ENCODE results near the gene KAT2A. TPM values are rescaled to one million over a fixed set of nuclear protein-coding genes. Genes with fewer than 3 reads are reported as not detected.
A peak's percentile ranks its signal among the peaks of the same experiment; 100 is the strongest.

The KAT2A gene
- total and polyA plus RNA-seq, 11 donors, result 6.9 to 33.0 (median 15.3) TPM

GRCh38 chr17:42071810-42072209, 49.4 kb downstream of the KAT2A start:
- Histone ChIP-seq H3K36me3 (no peaks in the 10 kb centered on the region), H3K4me1 (peaks cover 0 to 12% (median 6%) of the 10 kb centered on the region in 12 donors), H3K27me3 (peaks cover 0 to 36% (median 21%) of the 10 kb centered on the region in 9 donors), H3K4me3 (peak overlapping the region in 5 of 12 donors; percentile 22 to 51 (median 39)), H3K9me3 (no peaks in the 10 kb centered on the region), H3K27ac (no peak overlapping the region)
- TF ChIP-seq CTCF (IDR thresholded peaks at IDR 0.05) (no peak), POLR2A (IDR thresholded peaks at IDR 0.05) (no peak)
- DNase-seq, result no peak
- no peak for ATAC-seq
- intact Hi-C loops (cut with DNase I), result no loop called here
- 22 to 33% (median 27%) methylated on average over 3 of the region's 3 CpGs for WGBS, 4 donors

GRCh38 chr17:42068979-42069378, 52.2 kb downstream of the KAT2A start:
- intact Hi-C loops (cut with DNase I), result loop anchor here (5.0 to 10.0 kb wide), 7 partner anchors 33 to 116 kb away; partner anchors contain the start of genes DHX58 (in 2 of the 10), CNP (in 1 of the 10), HCRT (in 1 of the 10) and KCNH4 (in 1 of the 10)
- H3K27ac ChIP-seq, result no peak overlapping the region
- H3K27me3 ChIP-seq, result peaks cover 0 to 35% (median 21%) of the 10 kb centered on the region in 9 donors
- no peaks in the 10 kb centered on the region for H3K36me3 ChIP-seq
- no peak for DNase-seq
- H3K9me3 ChIP-seq, result no peaks in the 10 kb centered on the region
- peaks cover 0 to 14% (median 6%) of the 10 kb centered on the region in 12 donors for H3K4me1 ChIP-seq
- H3K4me3 ChIP-seq, result no peak overlapping the region
- TF ChIP-seq CTCF (IDR thresholded peaks at IDR 0.05), result no peak
- TF ChIP-seq POLR2A (IDR thresholded peaks at IDR 0.05), result no peak
- 82 to 96% (median 86%) methylated on average over 2 to 3 of the region's 3 CpGs for WGBS, 4 donors
- no peak for ATAC-seq

- peaks cover 0 to 19% (median 7%) of the 10 kb centered on the region in 12 donors for H3K4me1 ChIP-seq
- H3K9me3 ChIP-seq, result no peaks in the 10 kb centered on the region
- no peak for TF ChIP-seq POLR2A (IDR thresholded peaks at IDR 0.05)
- TF ChIP-seq CTCF (IDR thresholded peaks at IDR 0.05), result peak; percentile 75 to 94 (median 87)
- intact Hi-C loops (cut with DNase I), result loop anchor here (2.0 to 10.0 kb wide), 9 partner anchors 35 to 117 kb away; partner anchors contain the start of genes DHX58 (in 2 of the 10), CNP (in 1 of the 10), HCRT (in 1 of the 10) and KCNH4 (in 1 of the 10)
- no peaks in the 10 kb centered on the region for H3K36me3 ChIP-seq
- no peak overlapping the region for H3K4me3 ChIP-seq
- H3K27me3 ChIP-seq, result peaks cover 0 to 22% (median 13%) of the 10 kb centered on the region in 9 donors
- WGBS, 4 donors, result 50 to 67% (median 52%) methylated on average over 8 to 12 of the region's 12 CpGs
- DNase-seq, result peak; percentile 28 to 73 (median 51)
- no peak overlapping the region for H3K27ac ChIP-seq
- peak in 2 of 4 donors; percentile 40 to 46 for ATAC-seq
Observed at GRCh38 chr17:42067371-42068091, 53.6 kb downstream of the KAT2A start.

GRCh38 chr17:42065201-42065600, 56.0 kb downstream of the KAT2A start:
- ATAC-seq, result no peak
- intact Hi-C loops (cut with DNase I), result loop anchor here (5.0 to 10.0 kb wide), 7 partner anchors 37 to 120 kb away; partner anchors contain the start of genes DHX58 (in 2 of the 10), CNP (in 1 of the 10), HCRT (in 1 of the 10) and KCNH4 (in 1 of the 10)
- no peak for TF ChIP-seq CTCF (IDR thresholded peaks at IDR 0.05)
- TF ChIP-seq POLR2A (IDR thresholded peaks at IDR 0.05), result no peak

More at GRCh38 chr17:42065201-42065600, 56.0 kb downstream of the KAT2A start:
- 77 to 90% (median 84%) methylated on average over 2 of the region's 2 CpGs for WGBS, 4 donors
- Histone ChIP-seq H3K36me3 (no peaks in the 10 kb centered on the region), H3K4me1 (peaks cover 0 to 10% (median 2%) of the 10 kb centered on the region in 12 donors), H3K27ac (no peak overlapping the region), H3K9me3 (no peaks in the 10 kb centered on the region), H3K27me3 (no peaks in the 10 kb centered on the region), H3K4me3 (no peak overlapping the region)
- no peak for DNase-seq
